ENCODE measurements around the gene FRMD8.
"Not testable (repeated sequence)": the region's sequence is repeated elsewhere in the genome, so short reads cannot be mapped to it uniquely, and the experiment has no call there.

Gene FRMD8

GRCh38 chr11:65437436-65438227 lies 51.2 kb downstream of the FRMD8 start:
- peak in 2 of 3 donors; percentile 3 to 22 for DNase-seq

- DNase-seq, result peak in 1 of 3 donors; percentile 22
Observed at GRCh38 chr11:65438257-65439151, 52.1 kb downstream of the FRMD8 start.

GRCh38 chr11:65439331-65440181 lies 53.1 kb downstream of the FRMD8 start:
- peak in 1 of 3 donors; percentile 39 for DNase-seq

GRCh38 chr11:65440831-65441499 lies 54.5 kb downstream of the FRMD8 start:
- peak; percentile 57 to 79 (median 68) for DNase-seq

- peak in 1 of 3 donors; percentile 42 for DNase-seq
Observed at GRCh38 chr11:65442842-65443331, 56.5 kb downstream of the FRMD8 start.

GRCh38 chr11:65444314-65445051 lies 58.0 kb downstream of the FRMD8 start:
- DNase-seq, result peak in 1 of 3 donors; percentile 19

GRCh38 chr11:65445101-65445603 lies 58.7 kb downstream of the FRMD8 start:
- DNase-seq, result peak in 1 of 3 donors; percentile 24

- DNase-seq, result peak in 1 of 3 donors; percentile 20
Observed at GRCh38 chr11:65445604-65446445, 59.4 kb downstream of the FRMD8 start.

- DNase-seq, result peak in 1 of 3 donors; percentile 32
Observed at GRCh38 chr11:65446446-65447277, 60.2 kb downstream of the FRMD8 start.

GRCh38 chr11:65448074-65448417 lies 61.6 kb downstream of the FRMD8 start:
- DNase-seq, result no peak

GRCh38 chr11:65448418-65449105 lies 62.1 kb downstream of the FRMD8 start:
- peak in 1 of 3 donors; percentile 43 for DNase-seq

GRCh38 chr11:65451301-65451700 lies 64.9 kb downstream of the FRMD8 start:
- DNase-seq, result not testable (repeated sequence)

GRCh38 chr11:65452259-65452658 lies 65.8 kb downstream of the FRMD8 start:
- not testable (repeated sequence) for DNase-seq

GRCh38 chr11:65452806-65453490 lies 66.5 kb downstream of the FRMD8 start:
- peak; percentile 71 to 97 (median 94) for DNase-seq

GRCh38 chr11:65454311-65454695 lies 67.9 kb downstream of the FRMD8 start:
- DNase-seq, result no peak

- peak; percentile 95 to 96 (median 96) for DNase-seq
Observed at GRCh38 chr11:65454696-65455456, 68.4 kb downstream of the FRMD8 start.

GRCh38 chr11:65456418-65456817 lies 70.0 kb downstream of the FRMD8 start:
- DNase-seq, result no peak

All from suppressor macrophage treated with lipopolysaccharide for 1 hour (primary cell).